Mesodermal cell (in vitro differentiated cells): ENCODE data around the gene TNIP2.

Experiments used
- H3K27ac ChIP-seq: 2 replicates; pipeline ENCODE4 v1.7.0; 2013; ENCODE audit warnings: mild to moderate bottlenecking, low read depth, low read length, moderate library complexity; ENCODE audit not compliant: severe bottlenecking
- H3K36me3 ChIP-seq: 2 replicates; pipeline ENCODE4 v1.7.1; 2013; ENCODE audit warnings: mild to moderate bottlenecking, low read length, moderate library complexity; ENCODE audit not compliant: control insufficient read depth, insufficient read depth
- H3K4me1 ChIP-seq: one replicate; pipeline ENCODE4 v1.7.1; 2013; ENCODE audit warnings: mild to moderate bottlenecking, low read length; ENCODE audit not compliant: insufficient read depth, control insufficient read depth, poor library complexity, severe bottlenecking
- H3K4me3 ChIP-seq: 2 replicates; pipeline ENCODE4 v1.7.0; 2013; ENCODE audit warnings: low read length, control low read depth, mild to moderate bottlenecking; ENCODE audit not compliant: insufficient read depth, poor library complexity, severe bottlenecking; ENCODE audit errors: extremely low read depth
- H3K9me3 ChIP-seq: 2 replicates; pipeline ENCODE4 v1.7.1; 2013; ENCODE audit warnings: mild to moderate bottlenecking, low read length, moderate library complexity; ENCODE audit not compliant: control insufficient read depth
- WGBS, 2 experiments: methylation state at CpG; one replicate each; pipeline ENCODE4 v1.1.5; 2013; ENCODE audit warnings: missing lambda C conversion rate in 2 of 2; ENCODE audit not compliant: insufficient coverage in 2 of 2; 5-methylcytosine and 5-hydroxymethylcytosine counted together

Gene TNIP2

DNA sequence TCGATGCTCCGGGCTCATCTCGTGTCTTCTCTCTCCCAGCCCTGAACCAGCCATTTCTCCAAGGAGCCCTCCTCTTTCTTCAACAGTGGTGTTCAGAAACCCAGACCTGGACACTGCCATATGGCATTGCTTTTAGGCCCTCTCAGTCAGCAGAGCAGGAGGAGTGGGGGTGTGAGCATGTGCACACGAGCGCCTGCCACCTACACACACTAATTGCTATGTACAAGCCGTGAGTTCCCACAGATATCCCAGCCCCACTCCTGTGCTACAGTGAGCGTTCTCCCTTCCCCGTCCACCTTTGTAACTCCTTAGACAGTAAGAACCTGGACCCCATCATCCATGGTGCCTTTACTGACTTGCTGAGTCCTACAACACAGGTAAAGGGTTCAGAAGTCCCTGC, 53.8 kb downstream of the TNIP2 start:
- H3K4me3 ChIP-seq = no peak overlapping the region
- peaks cover 80% of the 10 kb centered on the region for H3K36me3 ChIP-seq
- no peak overlapping the region for H3K27ac ChIP-seq
- WGBS, 2 experiments = 93 to 95% methylated on average over 6 to 8 of the region's 8 CpGs
- no peaks in the 10 kb centered on the region for H3K4me1 ChIP-seq
- H3K9me3 ChIP-seq = no peaks in the 10 kb centered on the region

- WGBS, 2 experiments = 99 to 100% methylated on average over 2 to 7 of the region's 8 CpGs
- Histone ChIP-seq H3K27ac (no peak overlapping the region), H3K9me3 (no peaks in the 10 kb centered on the region), H3K4me1 (no peaks in the 10 kb centered on the region), H3K36me3 (peaks cover 98% of the 10 kb centered on the region), H3K4me3 (no peak overlapping the region)
Measured at GRCh38 chr4:2700031-2700430, 56.1 kb downstream of the TNIP2 start.

DNA sequence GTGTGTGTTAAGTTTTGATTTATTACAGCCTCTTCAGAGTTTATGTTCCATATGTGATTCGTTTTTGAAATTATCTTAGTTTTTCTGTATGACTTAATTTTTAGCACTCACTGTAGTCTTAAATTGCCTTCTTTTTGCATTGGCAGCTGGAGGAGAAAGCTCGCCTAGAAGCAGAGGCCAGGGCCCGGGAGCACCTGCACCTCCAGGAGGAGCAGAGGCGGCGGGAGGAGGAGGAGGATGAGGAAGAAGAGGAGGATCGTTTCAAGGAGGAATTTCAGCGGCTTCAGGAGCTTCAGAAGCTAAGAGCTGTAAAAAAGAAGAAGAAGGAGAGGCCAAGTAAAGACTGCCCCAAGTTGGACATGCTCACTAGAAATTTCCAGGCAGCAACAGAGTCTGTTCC, 56.6 kb downstream of the TNIP2 start:
- Histone ChIP-seq H3K4me3 (no peak overlapping the region), H3K27ac (no peak overlapping the region), H3K4me1 (no peaks in the 10 kb centered on the region), H3K9me3 (no peaks in the 10 kb centered on the region), H3K36me3 (peaks cover 98% of the 10 kb centered on the region)
- 98 to 100% methylated on average over 2 to 5 of the region's 7 CpGs for WGBS, 2 experiments

- H3K27ac ChIP-seq = no peak overlapping the region
- WGBS, 2 experiments = 94 to 98% methylated on average over 5 to 9 of the region's 12 CpGs
- H3K4me1 ChIP-seq = no peaks in the 10 kb centered on the region
- H3K9me3 ChIP-seq = no peaks in the 10 kb centered on the region
- no peak overlapping the region for H3K4me3 ChIP-seq
- peaks cover 97% of the 10 kb centered on the region for H3K36me3 ChIP-seq
Measured at GRCh38 chr4:2698951-2699505, 57.1 kb downstream of the TNIP2 start.

DNA sequence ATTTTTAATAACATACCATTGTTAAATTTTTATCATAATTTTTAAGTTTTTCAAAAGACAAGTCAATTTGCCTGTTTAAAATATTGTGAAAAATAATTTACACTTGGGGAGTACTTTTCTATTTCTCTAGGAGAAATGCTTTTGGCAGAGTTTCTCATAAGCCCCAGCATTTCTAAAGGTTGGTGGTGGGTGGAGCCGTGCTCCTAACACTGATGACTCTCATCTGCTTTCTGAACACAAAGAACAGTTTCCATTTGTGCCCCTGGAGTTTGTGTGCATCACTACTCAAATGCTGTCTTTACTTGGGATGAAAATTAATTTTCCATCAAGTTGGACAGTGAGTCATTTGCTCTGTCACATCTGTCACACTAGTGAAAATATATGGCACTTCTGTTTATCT, 57.6 kb downstream of the TNIP2 start:
- 100% methylated on average over 1 of the region's 1 CpG; no CpG with 5 or more reads in 1 of the 2 experiments for WGBS, 2 experiments
- Histone ChIP-seq H3K36me3 (peaks cover 97% of the 10 kb centered on the region), H3K27ac (no peak overlapping the region), H3K4me1 (no peaks in the 10 kb centered on the region), H3K9me3 (no peaks in the 10 kb centered on the region), H3K4me3 (no peak overlapping the region)

DNA sequence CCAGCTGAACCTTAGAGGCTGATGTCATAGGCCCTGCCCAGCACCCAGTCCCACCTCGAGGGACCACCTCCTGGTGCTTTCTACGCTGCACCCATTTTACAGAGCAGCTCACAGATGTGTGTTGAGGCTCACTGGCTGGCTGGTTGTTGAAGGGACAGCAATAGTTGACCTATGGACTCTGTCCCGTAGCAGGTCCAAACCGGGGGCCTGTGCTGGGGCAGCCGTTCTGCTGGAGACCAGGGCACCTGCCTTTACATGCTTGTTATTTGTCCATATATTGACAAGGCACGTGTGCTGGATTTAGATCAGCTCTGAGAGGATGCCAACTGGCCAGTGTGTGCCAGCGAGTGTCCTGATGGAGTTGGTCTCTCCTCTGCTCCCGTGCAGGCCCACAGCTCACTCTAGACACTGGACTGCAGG, 58.1 kb downstream of the TNIP2 start:
- Histone ChIP-seq H3K9me3 (no peaks in the 10 kb centered on the region), H3K27ac (no peak overlapping the region), H3K4me3 (no peak overlapping the region), H3K4me1 (no peaks in the 10 kb centered on the region), H3K36me3 (peaks cover 97% of the 10 kb centered on the region)
- 95 to 98% methylated on average over 6 of the region's 8 CpGs for WGBS, 2 experiments

DNA sequence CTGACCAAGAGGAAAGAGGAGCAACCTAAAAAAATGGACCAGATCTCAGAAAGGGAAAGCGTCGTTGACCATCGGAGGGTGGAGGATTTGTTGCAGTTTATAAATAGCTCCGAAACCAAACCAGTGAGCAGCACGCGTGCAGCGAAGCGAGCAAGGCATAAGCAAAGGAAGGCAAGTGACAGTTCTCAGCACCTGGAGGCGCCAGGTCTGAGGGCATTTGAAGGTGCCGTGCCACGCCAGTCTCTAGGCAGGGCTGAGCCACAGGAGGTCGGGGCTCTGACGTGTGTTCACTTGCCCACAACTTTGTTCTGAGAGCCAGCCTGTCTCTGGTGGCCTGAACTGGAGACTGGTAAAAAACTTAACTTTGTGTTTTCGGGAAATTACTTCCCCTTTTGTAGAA, 59.7 kb downstream of the TNIP2 start:
- 96 to 97% methylated on average over 13 to 14 of the region's 14 CpGs for WGBS, 2 experiments
- no peak overlapping the region for H3K27ac ChIP-seq
- no peaks in the 10 kb centered on the region for H3K4me1 ChIP-seq
- no peak overlapping the region for H3K4me3 ChIP-seq
- peaks cover 97% of the 10 kb centered on the region for H3K36me3 ChIP-seq
- H3K9me3 ChIP-seq = no peaks in the 10 kb centered on the region

DNA sequence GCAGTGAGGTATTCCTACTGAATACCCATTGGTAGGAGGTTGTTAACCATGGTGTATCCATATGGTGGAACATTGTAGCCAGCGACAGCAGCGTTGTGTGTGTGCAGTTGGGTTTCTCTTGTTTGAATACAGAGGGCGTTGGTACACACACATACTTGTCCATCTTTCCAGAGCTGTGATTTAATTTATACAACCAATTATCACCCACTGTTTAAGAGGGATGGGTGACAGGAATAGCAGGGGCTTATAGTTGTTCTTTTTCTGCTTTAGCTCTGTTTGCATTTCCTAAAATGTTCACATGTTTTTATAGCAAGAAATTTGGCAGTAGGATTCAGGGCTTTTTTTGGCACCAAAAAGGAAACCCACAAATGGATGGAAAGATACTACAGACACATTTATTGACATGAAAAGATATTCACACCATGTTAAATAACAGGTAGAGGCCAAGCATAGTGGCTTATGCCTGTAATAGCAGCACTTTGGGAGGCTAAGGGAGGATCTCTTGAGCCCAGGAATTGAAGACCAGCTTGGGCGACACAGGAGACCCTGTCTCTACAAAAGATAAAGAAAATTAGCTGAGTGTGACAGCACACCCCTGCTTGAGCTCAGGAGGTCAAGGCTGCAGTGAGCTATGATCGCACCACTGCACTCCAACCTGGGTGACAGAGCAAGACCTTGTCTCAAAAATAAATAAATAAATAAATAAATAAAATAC, 60.6 kb downstream of the TNIP2 start:
- 90 to 100% methylated on average over 1 of the region's 5 CpGs for WGBS, 2 experiments
- Histone ChIP-seq H3K27ac (no peak overlapping the region), H3K4me3 (no peak overlapping the region), H3K4me1 (no peaks in the 10 kb centered on the region), H3K9me3 (no peaks in the 10 kb centered on the region), H3K36me3 (peaks cover 97% of the 10 kb centered on the region)

GRCh38 chr4:2694691-2695090, 61.4 kb downstream of the TNIP2 start:
- Histone ChIP-seq H3K27ac (no peak overlapping the region), H3K4me1 (no peaks in the 10 kb centered on the region), H3K9me3 (no peaks in the 10 kb centered on the region), H3K4me3 (no peak overlapping the region), H3K36me3 (peaks cover 97% of the 10 kb centered on the region)
- WGBS, 2 experiments = 97 to 98% methylated on average over 16 of the region's 16 CpGs

DNA sequence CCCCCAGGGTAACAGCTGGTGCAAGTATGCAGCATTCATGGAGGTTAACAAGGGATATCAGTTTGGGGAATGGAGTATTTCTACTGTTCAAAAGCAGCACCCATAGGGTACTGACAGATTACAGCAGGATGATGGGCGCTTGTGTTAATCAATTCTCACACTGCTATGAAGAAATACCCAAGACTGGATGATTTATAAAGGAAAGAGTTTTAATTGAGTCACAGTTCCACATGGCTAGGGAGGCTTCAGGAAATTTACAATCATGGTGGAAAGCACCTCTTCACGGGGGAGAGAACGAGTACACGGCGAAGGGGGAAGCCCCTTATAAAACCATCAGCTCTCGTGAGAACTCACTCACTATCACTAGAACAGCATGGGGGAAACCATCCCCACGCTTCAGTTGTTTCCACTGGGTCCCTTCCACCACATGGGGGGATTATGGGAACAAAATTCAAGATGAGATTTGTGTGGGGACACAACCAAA, 64.1 kb downstream of the TNIP2 start:
- Histone ChIP-seq H3K4me3 (no peak overlapping the region), H3K36me3 (peaks cover 96% of the 10 kb centered on the region), H3K9me3 (no peaks in the 10 kb centered on the region), H3K27ac (no peak overlapping the region), H3K4me1 (no peaks in the 10 kb centered on the region)
- 94 to 98% methylated on average over 2 to 5 of the region's 7 CpGs for WGBS, 2 experiments
